Neural crest cell (in vitro differentiated cells): ENCODE results near the gene DDX1. TPM values are rescaled to one million over a fixed set of nuclear protein-coding genes. Genes with fewer than 3 reads are reported as not detected.

Experiments
- DNase-seq: peaks from one replicate; pipeline ENCODE4 v3.0.0; 2021; ENCODE audit warnings: low read depth, mixed read lengths, low spot score
- H3K27ac Mint-ChIP-seq: one replicate; pipeline ENCODE4 v1.8.0; 2021; ENCODE audit warnings: mild to moderate bottlenecking, mixed read lengths; ENCODE audit not compliant: unreplicated experiment
- H3K27me3 Mint-ChIP-seq: 2 replicates; pipeline ENCODE4 v1.8.0; 2021; ENCODE audit warnings: low read depth, mild to moderate bottlenecking, mixed read lengths
- H3K36me3 Mint-ChIP-seq: 2 replicates; pipeline ENCODE4 v1.8.0; 2021; ENCODE audit warnings: low read depth, mild to moderate bottlenecking, mixed read lengths
- H3K4me1 Mint-ChIP-seq: 2 replicates; pipeline ENCODE4 v1.8.0; 2021; ENCODE audit warnings: mixed read lengths
- H3K4me3 Mint-ChIP-seq: one replicate; pipeline ENCODE4 v1.8.0; 2021; ENCODE audit warnings: mild to moderate bottlenecking, mixed read lengths
- H3K9me3 Mint-ChIP-seq: 2 replicates; pipeline ENCODE4 v1.8.0; 2021; ENCODE audit warnings: mixed read lengths
- total RNA-seq: library from RNA; stranded (reverse); gene quantifications from 2 replicates; pipeline ENCODE4 v1.2.1, GENCODE V29; 2021
- TF ChIP-seq, protein P1 (sequence below): fragments of 200-600 bp; sonication (generic); conservative IDR thresholded peaks from 2 replicates; pipeline ENCODE4 v1.5.0; 2021; ENCODE audit warnings: antibody characterized with exemption, mild to moderate bottlenecking

DDX1 gene
- total RNA-seq, 1 donor from 2014 or later, result 154 TPM

DNA sequence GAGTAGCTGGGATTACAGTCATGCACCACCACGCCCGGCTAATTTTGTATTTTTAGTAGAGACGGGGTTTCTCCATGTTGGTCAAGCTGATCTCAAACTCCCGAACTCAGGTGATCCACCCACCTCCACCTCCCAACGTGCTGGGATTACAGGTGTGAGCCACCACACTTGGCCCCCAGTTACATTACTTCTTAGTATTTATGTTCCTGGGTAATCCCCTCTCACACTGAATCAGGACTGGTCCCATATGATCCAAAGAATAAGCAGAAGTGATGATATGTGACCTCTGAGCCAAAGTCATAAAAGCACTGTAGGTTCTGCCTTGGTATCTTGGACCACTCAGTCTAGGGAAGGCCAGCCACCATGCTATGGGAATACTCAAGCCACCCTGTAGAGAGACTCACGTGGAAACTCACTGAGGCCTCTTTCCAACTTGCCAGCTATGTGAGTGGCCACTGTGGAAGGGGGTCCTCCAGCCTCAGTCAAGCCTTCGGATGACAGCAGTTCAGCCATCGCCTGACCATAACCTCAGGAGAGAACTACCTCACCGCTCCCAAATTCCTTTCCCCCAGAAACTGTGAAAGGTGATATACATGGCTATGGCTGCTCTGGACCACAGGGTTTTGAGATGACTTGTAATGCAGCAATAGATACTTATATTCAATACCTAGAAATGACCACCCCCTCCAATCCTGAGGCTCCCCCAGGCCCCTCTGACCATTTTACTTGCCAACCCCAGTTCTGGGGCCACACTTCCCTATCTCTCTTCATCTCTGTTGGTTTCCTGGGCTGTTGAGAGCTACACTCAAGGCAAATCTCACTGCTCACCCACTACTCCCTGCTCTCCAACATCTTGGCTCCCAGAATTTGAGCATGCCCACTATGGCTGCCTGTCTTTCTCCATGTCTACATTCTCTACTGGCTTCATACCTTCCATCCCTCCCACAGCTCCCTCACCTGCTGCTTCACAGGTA lies 80.5 kb downstream of the DDX1 start:
- Mint-ChIP-seq H3K4me3 (no peak overlapping the region), H3K36me3 (no peaks in the 10 kb centered on the region), H3K27ac (peak overlapping the region; percentile 24), H3K9me3 (peaks cover 4% of the 10 kb centered on the region), H3K4me1 (peaks cover 40% of the 10 kb centered on the region), H3K27me3 (no peaks in the 10 kb centered on the region)
- DNase-seq, result no peak
- TF ChIP-seq, protein P1, sequence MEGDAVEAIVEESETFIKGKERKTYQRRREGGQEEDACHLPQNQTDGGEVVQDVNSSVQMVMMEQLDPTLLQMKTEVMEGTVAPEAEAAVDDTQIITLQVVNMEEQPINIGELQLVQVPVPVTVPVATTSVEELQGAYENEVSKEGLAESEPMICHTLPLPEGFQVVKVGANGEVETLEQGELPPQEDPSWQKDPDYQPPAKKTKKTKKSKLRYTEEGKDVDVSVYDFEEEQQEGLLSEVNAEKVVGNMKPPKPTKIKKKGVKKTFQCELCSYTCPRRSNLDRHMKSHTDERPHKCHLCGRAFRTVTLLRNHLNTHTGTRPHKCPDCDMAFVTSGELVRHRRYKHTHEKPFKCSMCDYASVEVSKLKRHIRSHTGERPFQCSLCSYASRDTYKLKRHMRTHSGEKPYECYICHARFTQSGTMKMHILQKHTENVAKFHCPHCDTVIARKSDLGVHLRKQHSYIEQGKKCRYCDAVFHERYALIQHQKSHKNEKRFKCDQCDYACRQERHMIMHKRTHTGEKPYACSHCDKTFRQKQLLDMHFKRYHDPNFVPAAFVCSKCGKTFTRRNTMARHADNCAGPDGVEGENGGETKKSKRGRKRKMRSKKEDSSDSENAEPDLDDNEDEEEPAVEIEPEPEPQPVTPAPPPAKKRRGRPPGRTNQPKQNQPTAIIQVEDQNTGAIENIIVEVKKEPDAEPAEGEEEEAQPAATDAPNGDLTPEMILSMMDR, result no peak

DNA sequence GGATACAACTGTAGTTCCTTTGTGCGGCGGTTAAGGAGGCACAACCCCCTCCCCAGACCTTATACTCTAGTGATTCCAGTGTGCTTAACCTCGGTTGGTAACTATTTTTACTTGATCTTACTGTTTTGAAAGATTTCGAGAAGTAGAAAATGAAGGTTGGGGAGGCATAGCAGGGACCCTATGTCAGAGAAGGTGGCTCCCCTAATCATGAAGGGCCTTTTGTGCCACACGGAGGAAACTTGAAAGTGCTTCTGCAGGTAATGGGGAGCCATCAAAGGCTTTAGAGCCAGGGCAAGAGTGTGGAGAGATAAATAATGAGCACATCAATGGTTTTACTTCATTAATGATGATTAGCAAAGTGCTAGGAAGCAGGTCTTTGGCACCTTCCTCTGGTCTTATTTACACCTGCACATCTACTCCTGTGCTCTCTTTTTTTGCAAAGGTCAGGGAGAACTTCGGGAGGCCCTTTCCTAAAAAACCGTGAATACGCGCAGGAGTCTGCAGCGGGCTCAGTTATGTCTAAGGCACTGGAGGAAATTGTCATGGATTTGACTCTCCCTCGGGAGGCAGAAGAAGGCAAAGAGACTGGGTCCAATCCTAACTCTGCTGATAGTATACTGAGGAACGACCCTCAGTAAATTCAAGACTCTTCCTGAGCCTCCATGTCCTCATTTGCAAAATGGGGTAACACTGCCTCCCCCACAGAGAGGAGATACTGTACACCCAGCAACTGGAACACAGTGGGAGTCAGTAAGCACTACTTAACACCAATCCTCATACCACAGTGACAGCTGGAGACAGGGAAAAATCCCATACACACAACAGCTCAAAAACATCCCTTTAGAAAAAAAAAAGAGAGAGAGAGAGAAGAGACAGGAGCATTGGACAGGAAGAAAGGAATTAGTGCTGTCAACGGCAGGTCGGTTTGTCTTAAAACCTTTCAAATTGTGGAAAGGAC lies 81.6 kb downstream of the DDX1 start:
- Mint-ChIP-seq H3K9me3 (peaks cover 4% of the 10 kb centered on the region), H3K4me1 (peaks cover 47% of the 10 kb centered on the region), H3K27ac (peak overlapping the region; percentile 24), H3K27me3 (no peaks in the 10 kb centered on the region), H3K4me3 (no peak overlapping the region), H3K36me3 (no peaks in the 10 kb centered on the region)
- TF ChIP-seq, protein P1, result no peak
- no peak for DNase-seq

DNA sequence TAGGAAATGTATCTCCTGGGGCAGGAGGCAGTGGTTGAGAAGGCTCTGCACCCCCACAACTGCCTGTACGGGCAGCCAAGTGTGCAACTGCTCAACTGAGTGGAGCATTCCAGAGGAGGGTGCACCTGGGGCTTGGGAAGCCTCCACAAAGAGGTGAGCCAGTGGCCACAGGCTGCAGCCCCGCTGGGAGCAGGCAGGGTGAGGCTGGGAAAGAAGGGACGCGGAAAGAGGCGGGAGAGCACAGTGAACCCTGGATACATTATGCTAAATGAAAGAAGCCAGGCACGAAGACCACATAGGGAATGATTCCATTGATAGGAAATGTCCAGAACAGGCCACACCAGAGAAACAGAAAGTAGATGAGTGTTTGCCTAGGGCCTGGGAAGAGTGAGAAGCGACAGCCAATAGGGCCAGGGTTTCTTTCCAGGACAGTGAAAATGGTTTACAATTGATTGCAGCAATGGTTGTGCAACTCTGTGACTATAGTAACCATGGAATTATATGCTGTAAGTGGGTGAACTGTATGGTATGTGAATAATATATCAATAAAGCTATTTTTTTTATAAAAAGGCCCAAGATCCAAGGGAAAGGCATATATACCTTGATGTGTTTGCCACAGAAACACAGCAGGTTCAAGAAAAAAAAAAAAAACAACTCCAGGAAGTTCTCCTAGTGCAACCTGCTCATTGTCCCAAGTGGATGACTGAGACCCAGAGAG lies 82.4 kb downstream of the DDX1 start:
- DNase-seq, result no peak
- Mint-ChIP-seq H3K27me3 (no peaks in the 10 kb centered on the region), H3K27ac (peak overlapping the region; percentile 21), H3K36me3 (no peaks in the 10 kb centered on the region), H3K4me3 (no peak overlapping the region), H3K4me1 (peaks cover 43% of the 10 kb centered on the region), H3K9me3 (peaks cover 4% of the 10 kb centered on the region)
- TF ChIP-seq, protein P1, result no peak

DNA sequence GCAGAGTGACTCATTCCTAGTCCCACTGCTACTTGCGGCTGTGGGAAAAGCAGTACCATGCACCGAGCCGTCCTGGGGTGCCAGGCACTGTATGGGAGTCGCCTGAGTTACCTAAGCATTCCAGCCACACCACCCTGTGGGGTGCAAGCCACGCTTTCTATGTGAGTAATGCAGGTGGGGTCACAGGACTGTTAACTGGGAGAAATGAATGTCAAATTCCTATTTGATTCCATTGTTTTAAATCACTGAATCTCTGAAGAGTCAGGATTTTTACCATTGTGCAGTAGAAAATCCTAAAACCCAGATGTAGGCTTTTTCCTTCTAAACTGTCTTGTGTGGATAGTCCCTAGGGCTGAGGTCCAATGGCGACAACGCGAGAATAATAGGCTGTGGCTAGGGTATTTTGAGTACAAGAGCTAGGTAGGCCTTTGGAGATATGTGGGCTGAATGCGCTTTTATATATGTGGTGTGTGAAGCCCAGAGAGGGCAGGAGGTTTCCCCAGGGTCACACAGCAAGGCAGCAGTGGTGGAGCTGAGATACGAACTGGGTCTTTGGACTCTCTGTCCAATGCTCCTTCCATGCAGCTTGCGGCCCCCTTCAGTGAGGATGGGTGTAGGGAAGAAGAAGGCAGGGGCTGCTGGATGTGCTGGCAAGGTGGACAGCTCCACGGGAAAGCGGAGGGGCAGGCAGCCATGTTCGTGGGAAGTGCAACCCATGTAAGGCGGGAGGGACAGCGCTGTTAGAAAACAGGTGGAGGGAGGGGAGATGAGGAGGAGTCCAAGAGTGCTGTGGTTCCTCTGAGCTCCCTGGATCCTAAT lies 83.2 kb downstream of the DDX1 start:
- Mint-ChIP-seq H3K36me3 (no peaks in the 10 kb centered on the region), H3K4me3 (no peak overlapping the region), H3K9me3 (peaks cover 4% of the 10 kb centered on the region), H3K27ac (no peak overlapping the region), H3K4me1 (peaks cover 38% of the 10 kb centered on the region), H3K27me3 (no peaks in the 10 kb centered on the region)
- no peak for DNase-seq
- TF ChIP-seq, protein P1, result no peak
